Measurements from ENCODE around the gene AKIRIN2.

Gene AKIRIN2

DNA sequence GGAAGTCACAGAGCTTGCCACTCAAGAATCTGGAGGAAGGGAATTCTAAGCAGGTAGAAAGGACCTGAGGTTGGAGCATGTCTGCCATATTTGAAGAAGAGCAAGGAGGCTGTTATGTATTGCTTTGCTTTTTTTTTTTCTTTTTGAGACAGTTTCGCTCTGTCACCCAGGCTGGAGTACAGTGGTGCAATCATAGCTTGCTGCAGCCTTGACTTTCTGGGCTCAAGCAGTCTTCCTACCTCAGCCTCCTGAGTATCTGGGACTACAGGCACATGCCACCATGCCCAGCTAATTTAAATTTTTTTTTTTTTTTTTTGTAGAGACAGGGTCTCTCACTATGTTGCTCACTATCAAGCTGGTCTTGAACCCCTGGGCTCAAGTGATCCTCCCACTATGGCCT is 71.3 kb downstream of the AKIRIN2 start:
- Mint-ChIP-seq H3K27ac (no peak overlapping the region), H3K9me3 (no peaks in the 10 kb centered on the region), H3K36me3 (ENCODE audit: low read depth) (peaks cover 8% of the 10 kb centered on the region), H3K4me3 (no peak overlapping the region), H3K27me3 (no peaks in the 10 kb centered on the region), H3K4me1 (no peaks in the 10 kb centered on the region)
- ATAC-seq (no peak), DNase-seq (no peak)

DNA sequence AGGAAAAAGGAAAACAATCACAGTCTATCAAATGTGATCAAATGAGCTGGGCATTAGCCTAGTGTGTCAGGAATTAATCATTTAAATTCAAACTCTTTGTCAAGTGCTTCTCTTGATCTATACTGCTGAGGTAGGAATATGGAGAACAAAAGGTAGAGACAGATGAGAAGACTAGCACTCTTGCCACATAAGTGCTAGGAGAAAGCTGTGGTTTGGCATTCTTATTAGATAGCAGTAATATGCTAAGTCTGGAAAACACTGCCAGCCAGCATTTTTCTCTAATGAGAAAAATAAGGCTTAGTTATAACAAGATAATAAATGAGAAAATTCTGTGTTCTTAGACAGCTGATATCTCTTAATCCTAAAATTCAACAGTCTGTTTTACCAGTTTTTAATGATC is 73.2 kb downstream of the AKIRIN2 start:
- Mint-ChIP-seq H3K27me3 (no peaks in the 10 kb centered on the region), H3K9me3 (no peaks in the 10 kb centered on the region), H3K4me1 (no peaks in the 10 kb centered on the region), H3K27ac (no peak overlapping the region), H3K4me3 (no peak overlapping the region), H3K36me3 (ENCODE audit: low read depth) (peaks cover 17% of the 10 kb centered on the region)
- DNase-seq (no peak), ATAC-seq (no peak)

DNA sequence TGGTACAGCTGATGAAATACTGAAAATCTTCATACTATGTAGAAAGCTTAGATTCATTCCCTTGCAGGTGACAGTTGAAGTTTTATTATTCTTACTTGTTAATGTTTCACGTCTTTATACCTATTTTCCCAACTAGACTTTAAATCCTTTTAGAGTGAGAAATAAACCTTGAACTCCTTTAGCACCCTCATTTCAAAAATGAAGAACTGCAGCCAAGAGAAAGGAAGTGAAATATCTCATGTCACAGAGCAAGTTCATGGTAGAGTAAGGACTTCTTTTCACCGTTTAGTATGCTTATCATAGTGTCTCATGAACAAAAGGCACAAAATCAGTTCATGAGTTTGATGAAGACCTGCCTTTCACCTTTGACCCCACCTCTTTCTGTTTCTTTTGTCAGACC is 73.6 kb downstream of the AKIRIN2 start:
- H3K4me1 Mint-ChIP-seq = no peaks in the 10 kb centered on the region
- H3K36me3 Mint-ChIP-seq (ENCODE audit: low read depth) = peaks cover 21% of the 10 kb centered on the region
- H3K27ac Mint-ChIP-seq = no peak overlapping the region
- no peak for DNase-seq
- H3K9me3 Mint-ChIP-seq = no peaks in the 10 kb centered on the region
- no peak for ATAC-seq
- no peaks in the 10 kb centered on the region for H3K27me3 Mint-ChIP-seq
- H3K4me3 Mint-ChIP-seq = no peak overlapping the region

All from activated naive CD8-positive, alpha-beta T cell treated with anti-CD3 and anti-CD28 coated beads, Interleukin-2, amount 50 U/mL, for 24 hours (primary cell).